HG02571 (cell line): Measurements from ENCODE around the gene ZNF687.

Experiments used
- ATAC-seq: cut with Tn5 transposase; IDR thresholded peaks from one replicate; pipeline ENCODE4 v1.9.1; 2021; ENCODE audit warnings: mild to moderate bottlenecking, moderate library complexity; ENCODE audit not compliant: unreplicated experiment

ZNF687 gene

GRCh38 chr1:151311589-151312331 is 29.7 kb downstream of the ZNF687 start:
- ATAC-seq, result no peak

GRCh38 chr1:151312411-151312810 is 30.3 kb downstream of the ZNF687 start:
- no peak for ATAC-seq

GRCh38 chr1:151312826-151313225 is 30.7 kb downstream of the ZNF687 start:
- ATAC-seq, result no peak

- no peak for ATAC-seq
These were observed 31.4 kb downstream of the ZNF687 start for GRCh38 chr1:151313501-151313900.

- ATAC-seq, result no peak
These were observed 32.2 kb downstream of the ZNF687 start for GRCh38 chr1:151314137-151314875.

GRCh38 chr1:151315565-151316235 is 33.6 kb downstream of the ZNF687 start:
- no peak for ATAC-seq

GRCh38 chr1:151318975-151319374 is 36.9 kb downstream of the ZNF687 start:
- ATAC-seq, result no peak

GRCh38 chr1:151324390-151324930 is 42.4 kb downstream of the ZNF687 start:
- no peak for ATAC-seq

GRCh38 chr1:151325231-151325630 is 43.1 kb downstream of the ZNF687 start:
- no peak for ATAC-seq

- ATAC-seq, result no peak
These were observed 43.7 kb downstream of the ZNF687 start for GRCh38 chr1:151325646-151326429.

GRCh38 chr1:151326619-151327222 is 44.6 kb downstream of the ZNF687 start:
- ATAC-seq, result peak; percentile 46

GRCh38 chr1:151327223-151327902 is 45.3 kb downstream of the ZNF687 start, which contains the start of gene PI4KB:
TSS of gene PI4KB (minus strand) at chr1:151327416. CDS start at chr1:151316481, 10,935 bp downstream.
- ATAC-seq, result peak; percentile 72

GRCh38 chr1:151327903-151328674 is 46.0 kb downstream of the ZNF687 start:
- no peak for ATAC-seq

GRCh38 chr1:151334822-151335221 is 52.7 kb downstream of the ZNF687 start:
- no peak for ATAC-seq

- no peak for ATAC-seq
These were observed 54.5 kb downstream of the ZNF687 start for GRCh38 chr1:151336556-151336955.

GRCh38 chr1:151340870-151341754 is 59.0 kb downstream of the ZNF687 start:
- ATAC-seq, result peak; percentile 44
